AG20443 (cell line): ENCODE measurements around the gene ALDH1L2.

Source experiments
- DNase-seq: peaks from one replicate; pipeline ENCODE4 v3.0.0; 2012; ENCODE audit warnings: low spot score, mixed read lengths

The ALDH1L2 gene

DNA sequence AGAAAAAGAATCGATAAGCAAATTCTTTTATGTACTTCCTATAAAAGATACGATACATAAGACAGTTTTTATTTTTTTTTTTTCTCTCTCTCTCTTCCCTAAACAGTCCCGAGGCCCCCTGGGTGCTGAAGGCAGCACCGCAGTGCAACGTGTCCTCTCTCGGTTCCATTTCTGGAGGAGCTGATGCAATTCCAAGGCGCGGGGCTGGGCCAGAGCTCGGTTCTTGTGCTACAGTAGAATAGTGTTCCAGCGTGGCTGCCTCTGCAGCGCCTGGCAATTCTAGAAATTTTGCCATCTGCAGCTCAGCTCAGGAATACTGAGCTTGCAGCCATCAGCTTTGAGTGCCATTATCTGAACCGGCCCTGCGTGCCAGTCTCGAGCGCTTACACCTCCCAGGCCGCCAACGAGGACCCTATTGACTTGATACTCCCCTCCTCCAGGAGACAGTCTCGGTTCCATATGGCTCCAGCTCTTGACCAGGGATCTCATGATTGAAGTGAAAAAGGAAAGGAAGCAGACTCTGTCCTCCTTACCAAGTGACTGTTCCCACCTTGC, 630 bp downstream of the ALDH1L2 start:
- peak; percentile 73 for DNase-seq

DNA sequence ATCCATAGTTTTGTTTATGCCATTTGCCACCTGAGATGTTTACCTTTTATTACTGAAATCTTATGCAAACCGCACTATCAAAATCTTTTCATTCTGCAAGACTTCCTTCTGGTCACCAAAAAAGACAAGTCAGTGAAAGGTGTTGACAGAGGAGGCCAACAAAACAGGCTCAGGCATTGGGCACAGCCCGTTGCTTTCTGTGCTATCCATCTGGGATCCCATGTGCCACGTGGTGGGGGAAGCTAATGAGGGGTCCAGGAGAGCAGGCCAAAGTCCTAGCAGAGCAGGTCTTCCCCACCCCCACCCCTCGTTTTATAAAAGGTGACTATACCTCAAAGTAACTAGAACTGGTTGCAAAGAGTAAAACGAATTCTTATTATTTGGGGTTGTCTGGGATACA, 1.2 kb downstream of the ALDH1L2 start:
- DNase-seq, result no peak

DNA sequence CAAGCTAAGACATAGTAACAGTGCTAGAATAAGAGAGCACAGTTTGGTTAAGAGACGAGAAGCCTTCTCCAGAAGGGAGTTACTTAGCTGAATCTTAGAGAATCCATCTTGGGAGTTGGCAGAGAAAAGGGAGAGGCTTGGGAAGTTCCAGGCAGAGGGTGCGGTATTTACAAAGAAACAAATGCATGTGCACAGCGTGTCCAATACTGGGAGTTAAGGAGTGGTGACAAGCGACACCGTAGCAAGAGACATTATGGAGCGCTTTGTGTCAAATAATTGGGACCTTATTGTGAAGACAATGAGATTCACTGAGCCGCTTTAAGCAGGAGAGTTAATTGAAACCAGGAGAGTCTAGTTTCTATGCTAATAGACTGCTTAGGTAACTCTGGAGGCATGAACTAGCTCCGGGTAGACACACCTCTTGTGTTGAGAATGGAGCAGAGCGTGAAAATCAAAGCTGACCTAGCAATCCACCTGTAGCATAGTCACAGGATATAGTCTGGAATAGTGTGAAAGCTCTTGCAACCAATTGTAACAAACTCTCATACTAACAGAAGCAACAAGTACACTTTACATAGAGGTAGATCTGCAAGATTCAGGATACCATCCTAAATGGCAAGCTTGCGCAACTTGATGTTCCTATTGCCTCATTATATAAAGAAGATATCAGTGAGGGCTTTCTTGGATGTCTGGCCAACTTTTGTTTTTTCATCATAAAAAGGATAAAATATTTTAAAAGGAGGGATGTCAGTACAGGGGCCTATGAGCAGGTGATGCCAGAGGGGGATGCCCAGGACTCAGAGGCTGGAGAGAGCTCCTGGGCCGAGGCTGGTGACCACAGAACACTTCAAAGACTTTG, 5.3 kb downstream of the ALDH1L2 start:
- DNase-seq, result no peak

- peak; percentile 15 for DNase-seq
Observed at GRCh38 chr12:105077435-105077834, 6.8 kb downstream of the ALDH1L2 start.

- no peak for DNase-seq
Observed at GRCh38 chr12:105076913-105077312, 7.3 kb downstream of the ALDH1L2 start.

- DNase-seq, result peak; percentile 63
Observed at GRCh38 chr12:105076098-105076497, 8.2 kb downstream of the ALDH1L2 start.

DNA sequence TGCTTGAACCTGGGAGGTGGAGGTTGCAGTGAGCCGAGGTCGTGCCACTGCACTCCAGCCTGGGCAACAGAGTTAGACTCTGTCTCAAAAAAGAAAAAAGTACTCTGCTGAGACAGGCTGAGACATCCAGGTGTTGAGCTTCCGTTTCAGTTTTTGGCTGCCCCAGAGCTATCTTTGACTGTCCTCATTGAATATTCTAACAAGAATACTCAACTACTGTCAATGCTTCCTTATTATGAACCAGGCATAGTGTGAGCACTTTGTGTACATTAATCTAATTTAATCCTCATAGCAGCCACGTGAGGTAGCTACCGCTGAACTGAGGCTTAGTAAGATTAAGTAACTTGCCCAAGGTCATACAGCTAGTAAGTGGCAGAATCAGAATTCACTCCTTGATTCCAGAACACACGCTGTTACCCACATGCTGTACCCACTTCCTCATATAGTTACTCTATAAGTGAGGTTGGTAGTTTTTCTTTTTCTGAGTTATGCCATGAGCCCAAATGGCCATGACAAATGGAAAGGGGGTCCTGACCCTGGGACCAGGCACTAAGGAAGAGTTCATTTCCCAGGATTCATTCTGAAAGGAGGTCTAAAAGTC, 11.3 kb downstream of the ALDH1L2 start:
- DNase-seq, result no peak

DNA sequence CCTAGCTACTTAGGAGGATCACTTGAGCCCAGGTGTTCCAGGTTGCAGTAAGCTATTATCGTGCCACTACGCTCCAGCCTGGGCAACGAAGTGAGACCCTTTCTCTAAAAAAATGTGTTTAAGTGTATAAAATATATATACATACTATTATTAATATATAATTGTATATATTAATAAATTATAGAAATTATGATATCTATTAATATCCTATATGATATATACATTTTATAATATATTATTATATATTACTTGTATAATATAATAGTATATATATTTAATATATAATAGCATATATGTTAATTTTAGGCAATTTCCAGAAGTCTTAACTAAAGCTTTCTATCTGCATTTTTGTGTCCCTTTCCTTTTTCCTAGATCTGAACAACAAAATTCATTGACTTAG, 12.3 kb downstream of the ALDH1L2 start:
- DNase-seq, result no peak

GRCh38 chr12:105069936-105070702, 14.1 kb downstream of the ALDH1L2 start:
- DNase-seq, result no peak

- DNase-seq, result no peak
Observed at GRCh38 chr12:105067511-105068031, 16.7 kb downstream of the ALDH1L2 start.

- no peak for DNase-seq
Observed at GRCh38 chr12:105064564-105065178, 19.6 kb downstream of the ALDH1L2 start.

DNA sequence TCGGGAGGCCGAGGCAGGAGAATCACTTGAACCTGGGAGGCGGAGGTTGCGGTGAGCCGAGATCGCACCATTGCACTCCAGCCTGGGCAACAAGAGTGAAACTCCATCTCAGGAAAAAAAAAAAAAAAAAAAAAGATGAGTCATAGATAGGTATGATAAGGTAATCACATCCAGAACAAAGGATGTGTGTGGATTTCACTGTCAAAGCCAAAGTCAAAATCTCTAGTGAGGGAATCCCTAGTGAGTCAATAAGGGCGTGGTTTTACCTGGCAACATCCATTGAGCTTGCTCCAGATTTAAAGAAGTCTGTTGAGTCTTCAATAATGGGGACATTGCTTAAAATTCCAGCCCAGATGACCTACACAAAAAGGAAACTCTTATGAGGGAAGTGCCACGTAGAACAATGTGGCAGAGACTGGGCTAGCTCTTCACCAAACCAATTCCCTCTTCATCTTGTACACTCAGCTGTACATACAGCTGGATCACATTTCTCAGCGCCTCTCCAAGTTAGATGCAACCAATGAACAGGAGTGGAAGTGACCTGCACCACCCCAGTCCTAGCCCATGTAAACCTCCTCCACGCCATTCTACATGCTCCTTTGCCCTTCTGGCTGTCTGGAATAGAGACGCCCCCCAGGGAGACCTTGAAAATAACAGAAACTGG, 23.4 kb downstream of the ALDH1L2 start:
- DNase-seq, result no peak

DNA sequence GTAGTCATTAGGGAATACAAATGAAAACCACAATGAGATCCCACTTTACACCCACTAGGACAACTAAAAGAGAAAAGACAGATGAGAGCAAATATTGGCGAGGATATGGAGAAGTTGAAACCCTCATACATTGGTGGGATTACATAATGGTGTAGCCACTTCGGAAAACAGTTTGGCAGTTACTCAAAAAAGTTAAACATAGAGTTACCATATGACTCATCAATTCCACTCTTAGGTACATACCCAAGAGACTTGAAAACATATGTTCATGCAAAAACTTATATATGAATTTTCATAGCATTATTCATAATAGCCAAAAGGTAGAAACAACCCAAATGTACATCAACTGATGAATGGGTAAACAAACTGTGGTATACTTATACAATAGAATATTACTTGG, 27.1 kb downstream of the ALDH1L2 start:
- DNase-seq, result no peak

- peak; percentile 61 for DNase-seq
Observed at GRCh38 chr12:105053116-105053572, 31.1 kb downstream of the ALDH1L2 start.

DNA sequence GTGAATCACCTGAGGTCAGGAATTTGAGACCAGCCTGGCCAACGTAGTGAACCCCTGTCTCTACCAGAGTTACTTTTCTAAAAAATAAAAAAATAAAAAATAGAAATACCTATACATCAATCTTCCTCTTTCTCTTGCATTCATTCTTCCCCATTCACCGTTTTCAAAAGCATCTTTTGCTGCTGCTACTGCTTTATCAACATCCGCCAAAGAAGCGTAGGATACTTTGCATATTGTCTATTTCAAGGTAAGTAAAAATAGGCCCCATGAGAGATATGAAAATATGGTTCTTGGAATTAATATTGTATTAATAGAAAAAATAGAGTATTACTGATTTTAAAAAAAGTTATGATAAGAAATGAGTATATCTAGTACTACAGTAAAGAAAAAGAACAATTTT, 32.3 kb downstream of the ALDH1L2 start:
- DNase-seq, result no peak

DNA sequence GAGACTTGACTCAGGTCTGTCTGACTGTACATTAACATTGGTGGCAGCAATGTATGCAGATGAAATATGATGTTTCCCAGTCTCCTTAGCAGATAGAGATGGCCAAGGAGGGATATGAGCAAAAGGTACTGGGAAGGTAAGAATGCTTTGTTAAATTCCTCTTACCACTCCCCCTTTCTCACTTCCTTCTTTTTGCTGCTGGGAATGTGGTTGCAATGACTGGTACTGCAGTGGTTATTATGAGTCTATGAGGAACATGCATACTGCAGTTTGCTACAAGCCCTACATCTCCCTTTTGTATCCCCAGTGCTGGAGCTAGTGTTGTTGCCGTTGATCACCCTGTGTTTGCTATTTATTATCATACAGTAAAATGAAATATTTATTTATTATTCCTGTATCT, 35.9 kb downstream of the ALDH1L2 start:
- DNase-seq, result no peak

DNA sequence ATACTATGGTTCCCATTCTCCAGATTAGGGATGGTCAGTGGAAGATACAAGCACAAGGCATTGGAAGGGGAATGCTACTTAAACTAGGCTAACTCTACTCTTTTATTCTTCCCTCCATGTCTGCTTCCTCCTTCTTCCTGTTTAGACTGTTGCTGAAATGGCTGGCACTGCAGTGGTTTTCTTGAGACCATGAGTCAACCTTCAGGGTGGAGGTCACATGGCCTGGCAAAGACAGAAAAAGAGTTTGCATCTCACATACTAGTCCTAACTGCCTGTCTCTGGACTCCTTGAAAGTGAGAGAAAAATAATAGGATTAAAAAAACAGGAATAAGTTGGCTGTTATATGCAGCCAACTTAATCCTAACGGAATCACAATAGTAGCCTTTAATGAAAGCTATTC, 37.0 kb downstream of the ALDH1L2 start:
- DNase-seq, result no peak

GRCh38 chr12:105041186-105041585, 43.1 kb downstream of the ALDH1L2 start:
- no peak for DNase-seq

GRCh38 chr12:105040476-105040875, 43.8 kb downstream of the ALDH1L2 start:
- no peak for DNase-seq

DNA sequence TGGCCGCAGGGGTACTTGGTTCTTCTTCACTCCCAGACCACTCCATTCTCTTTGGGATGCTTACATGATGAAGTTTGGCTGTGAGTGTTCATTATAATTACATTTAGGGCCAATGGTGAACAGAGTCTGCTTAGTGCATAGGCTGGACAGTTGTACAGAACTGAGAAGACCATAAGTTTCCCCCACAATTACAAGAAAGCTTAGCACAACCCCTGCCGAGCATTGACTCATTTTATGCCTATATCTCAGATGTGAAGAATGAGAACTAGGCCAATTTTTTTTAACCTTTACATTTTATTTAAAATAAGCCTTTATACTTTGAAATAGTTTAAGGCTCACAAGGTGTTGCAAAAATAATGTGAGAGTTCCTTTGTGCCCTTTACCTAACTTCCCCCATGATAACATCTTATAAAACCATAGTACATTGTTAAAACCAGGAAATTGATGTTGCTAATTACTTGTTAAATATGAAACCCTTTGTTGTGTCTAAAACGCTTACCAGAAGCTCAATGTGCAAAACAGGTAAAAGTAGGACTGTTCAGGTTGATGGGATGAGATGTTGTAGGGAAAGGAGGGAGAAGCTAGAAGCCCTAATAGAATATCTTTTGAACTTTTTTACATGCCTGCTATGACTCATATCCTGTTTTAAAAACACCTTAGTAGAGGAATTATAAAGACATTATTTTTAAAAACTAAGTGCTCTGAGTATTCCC, 47.2 kb downstream of the ALDH1L2 start:
- DNase-seq, result no peak

- no peak for DNase-seq
Observed at GRCh38 chr12:105033851-105034250, 50.4 kb downstream of the ALDH1L2 start.
